Vagina (tissue), 2 donors: ENCODE data around the gene RPL10.

ENCODE experiments used
- POLR2A ChIP-seq, 2 donors: fragments of 450-650 bp; IDR thresholded peaks; one replicate each; pipeline ENCODE4 v1.6.1; 2017; ENCODE audit warnings: antibody characterized with exemption in 2 of 2, mild to moderate bottlenecking in 2 of 2, moderate library complexity in 2 of 2
- POLR2AphosphoS5 ChIP-seq, 2 donors: sonication (generic); formaldehyde crosslinking; IDR thresholded peaks; one replicate each; pipeline ENCODE4 v1.9.0; 2017; ENCODE audit warnings: antibody characterized with exemption in 2 of 2, mild to moderate bottlenecking in 2 of 2, low read depth in 1 of 2; ENCODE audit not compliant: insufficient read depth in 1 of 2
- TF ChIP-seq, protein P1 (sequence below), 3 experiments: fragments of 450-650 bp in 2 of 3; fragments of 200-600 bp in 1 of 3; sonication (generic) in 1 of 3; IDR thresholded peaks; one replicate each; pipeline ENCODE4 v1.5.1; 2017 to 2019; ENCODE audit warnings: antibody characterized with exemption in 3 of 3, mild to moderate bottlenecking in 2 of 3, moderate library complexity in 2 of 3

GRCh38 chrX:154365997-154366665, 32.0 kb upstream of the RPL10 start:
- TF ChIP-seq, protein P1, sequence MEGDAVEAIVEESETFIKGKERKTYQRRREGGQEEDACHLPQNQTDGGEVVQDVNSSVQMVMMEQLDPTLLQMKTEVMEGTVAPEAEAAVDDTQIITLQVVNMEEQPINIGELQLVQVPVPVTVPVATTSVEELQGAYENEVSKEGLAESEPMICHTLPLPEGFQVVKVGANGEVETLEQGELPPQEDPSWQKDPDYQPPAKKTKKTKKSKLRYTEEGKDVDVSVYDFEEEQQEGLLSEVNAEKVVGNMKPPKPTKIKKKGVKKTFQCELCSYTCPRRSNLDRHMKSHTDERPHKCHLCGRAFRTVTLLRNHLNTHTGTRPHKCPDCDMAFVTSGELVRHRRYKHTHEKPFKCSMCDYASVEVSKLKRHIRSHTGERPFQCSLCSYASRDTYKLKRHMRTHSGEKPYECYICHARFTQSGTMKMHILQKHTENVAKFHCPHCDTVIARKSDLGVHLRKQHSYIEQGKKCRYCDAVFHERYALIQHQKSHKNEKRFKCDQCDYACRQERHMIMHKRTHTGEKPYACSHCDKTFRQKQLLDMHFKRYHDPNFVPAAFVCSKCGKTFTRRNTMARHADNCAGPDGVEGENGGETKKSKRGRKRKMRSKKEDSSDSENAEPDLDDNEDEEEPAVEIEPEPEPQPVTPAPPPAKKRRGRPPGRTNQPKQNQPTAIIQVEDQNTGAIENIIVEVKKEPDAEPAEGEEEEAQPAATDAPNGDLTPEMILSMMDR (IDR thresholded peaks at IDR 0.05) = no peak
- no peak for TF ChIP-seq POLR2A (IDR thresholded peaks at IDR 0.05)
- no peak for TF ChIP-seq POLR2AphosphoS5 (IDR thresholded peaks at IDR 0.05; ENCODE audit: insufficient read depth in 1 of 2, low read depth in 1 of 2)
